ENCODE measurements around the gene MED12L. TPM values are rescaled to one million over a fixed set of nuclear protein-coding genes. Genes with fewer than 3 reads are reported as not detected.

Gene MED12L
- total RNA-seq, 2 experiments from 2014 or later, result 1.6 to 2.1 TPM

GRCh38 chr3:151362751-151363174 is 277.3 kb downstream of the MED12L start:
- no peaks in the 10 kb centered on the region for H3K27me3 Mint-ChIP-seq
- no peak overlapping the region for H3K27ac Mint-ChIP-seq
- no peaks in the 10 kb centered on the region for H3K4me1 Mint-ChIP-seq
- no peak overlapping the region for H3K4me3 Mint-ChIP-seq
- DNase-seq, result no peak
- H3K9me3 Mint-ChIP-seq, result no peaks in the 10 kb centered on the region
- no peaks in the 10 kb centered on the region for H3K36me3 Mint-ChIP-seq

GRCh38 chr3:151366993-151367392 is 281.5 kb downstream of the MED12L start:
- no peak for DNase-seq
- Mint-ChIP-seq H3K4me3 (no peak overlapping the region), H3K27ac (no peak overlapping the region), H3K36me3 (no peaks in the 10 kb centered on the region), H3K4me1 (no peaks in the 10 kb centered on the region), H3K27me3 (no peaks in the 10 kb centered on the region), H3K9me3 (no peaks in the 10 kb centered on the region)

GRCh38 chr3:151367448-151367847 is 282.0 kb downstream of the MED12L start:
- Mint-ChIP-seq H3K27ac (no peak overlapping the region), H3K27me3 (no peaks in the 10 kb centered on the region), H3K4me1 (no peaks in the 10 kb centered on the region), H3K9me3 (no peaks in the 10 kb centered on the region), H3K36me3 (no peaks in the 10 kb centered on the region), H3K4me3 (no peak overlapping the region)
- DNase-seq, result no peak

- no peak overlapping the region for H3K4me3 Mint-ChIP-seq
- no peaks in the 10 kb centered on the region for H3K4me1 Mint-ChIP-seq
- no peaks in the 10 kb centered on the region for H3K9me3 Mint-ChIP-seq
- no peaks in the 10 kb centered on the region for H3K27me3 Mint-ChIP-seq
- no peak for DNase-seq
- no peak overlapping the region for H3K27ac Mint-ChIP-seq
- H3K36me3 Mint-ChIP-seq, result no peaks in the 10 kb centered on the region
Observed at GRCh38 chr3:151371526-151371925, 286.1 kb downstream of the MED12L start.

GRCh38 chr3:151372063-151372820 is 286.8 kb downstream of the MED12L start:
- Mint-ChIP-seq H3K4me3 (no peak overlapping the region), H3K27me3 (no peaks in the 10 kb centered on the region), H3K27ac (no peak overlapping the region), H3K36me3 (no peaks in the 10 kb centered on the region), H3K4me1 (no peaks in the 10 kb centered on the region), H3K9me3 (no peaks in the 10 kb centered on the region)
- no peak for DNase-seq

GRCh38 chr3:151377768-151378385 is 292.4 kb downstream of the MED12L start:
- Mint-ChIP-seq H3K4me3 (no peak overlapping the region), H3K4me1 (no peaks in the 10 kb centered on the region), H3K9me3 (no peaks in the 10 kb centered on the region), H3K36me3 (no peaks in the 10 kb centered on the region), H3K27ac (no peak overlapping the region), H3K27me3 (no peaks in the 10 kb centered on the region)
- DNase-seq, result no peak

GRCh38 chr3:151379083-151379734 is 293.7 kb downstream of the MED12L start:
- Mint-ChIP-seq H3K4me3 (no peak overlapping the region), H3K36me3 (no peaks in the 10 kb centered on the region), H3K4me1 (no peaks in the 10 kb centered on the region), H3K27me3 (no peaks in the 10 kb centered on the region), H3K27ac (no peak overlapping the region), H3K9me3 (no peaks in the 10 kb centered on the region)
- DNase-seq, result peak; percentile 3

GRCh38 chr3:151382671-151383070 is 297.2 kb downstream of the MED12L start:
- no peaks in the 10 kb centered on the region for H3K4me1 Mint-ChIP-seq
- DNase-seq, result no peak
- no peaks in the 10 kb centered on the region for H3K36me3 Mint-ChIP-seq
- H3K27me3 Mint-ChIP-seq, result no peaks in the 10 kb centered on the region
- H3K4me3 Mint-ChIP-seq, result no peak overlapping the region
- no peaks in the 10 kb centered on the region for H3K9me3 Mint-ChIP-seq
- no peak overlapping the region for H3K27ac Mint-ChIP-seq

- Mint-ChIP-seq H3K27ac (no peak overlapping the region), H3K4me3 (no peak overlapping the region), H3K9me3 (no peaks in the 10 kb centered on the region), H3K27me3 (no peaks in the 10 kb centered on the region), H3K4me1 (no peaks in the 10 kb centered on the region), H3K36me3 (no peaks in the 10 kb centered on the region)
- no peak for DNase-seq
Observed at GRCh38 chr3:151383111-151383510, 297.6 kb downstream of the MED12L start.

- Mint-ChIP-seq H3K4me1 (no peaks in the 10 kb centered on the region), H3K9me3 (no peaks in the 10 kb centered on the region), H3K27me3 (no peaks in the 10 kb centered on the region), H3K36me3 (no peaks in the 10 kb centered on the region), H3K27ac (no peak overlapping the region), H3K4me3 (no peak overlapping the region)
- no peak for DNase-seq
Observed at GRCh38 chr3:151383956-151384355, 298.5 kb downstream of the MED12L start.

GRCh38 chr3:151384741-151385174 is 299.3 kb downstream of the MED12L start, which contains the start of gene P2RY12:
P2RY12 (minus strand) TSS chr3:151384753; CDS start chr3:151338845, 45,908 bp downstream.
- H3K4me3 Mint-ChIP-seq, result no peak within 1 kb of the TSS
- H3K27ac Mint-ChIP-seq, result no peak within 1 kb of the TSS

GRCh38 chr3:151386056-151386455 is 300.6 kb downstream of the MED12L start:
- no peak for DNase-seq
- H3K4me1 Mint-ChIP-seq, result no peaks in the 10 kb centered on the region
- H3K4me3 Mint-ChIP-seq, result no peak overlapping the region
- H3K36me3 Mint-ChIP-seq, result no peaks in the 10 kb centered on the region
- no peaks in the 10 kb centered on the region for H3K9me3 Mint-ChIP-seq
- no peaks in the 10 kb centered on the region for H3K27me3 Mint-ChIP-seq
- no peak overlapping the region for H3K27ac Mint-ChIP-seq

More at GRCh38 chr3:151384741-151385174, 299.3 kb downstream of the MED12L start, which contains the start of gene P2RY12:
- no peak for DNase-seq
- Mint-ChIP-seq H3K9me3 (no peaks in the 10 kb centered on the region), H3K4me1 (no peaks in the 10 kb centered on the region), H3K36me3 (no peaks in the 10 kb centered on the region), H3K27me3 (no peaks in the 10 kb centered on the region)

- no peak for DNase-seq
- Mint-ChIP-seq H3K36me3 (no peaks in the 10 kb centered on the region), H3K27ac (no peak overlapping the region), H3K9me3 (no peaks in the 10 kb centered on the region), H3K27me3 (no peaks in the 10 kb centered on the region), H3K4me3 (no peak overlapping the region), H3K4me1 (no peaks in the 10 kb centered on the region)
Observed at GRCh38 chr3:151387432-151387831, 302.0 kb downstream of the MED12L start.

GRCh38 chr3:151387842-151388241 is 302.4 kb downstream of the MED12L start:
- DNase-seq, result no peak
- no peak overlapping the region for H3K27ac Mint-ChIP-seq
- H3K36me3 Mint-ChIP-seq, result peaks cover under 1% of the 10 kb centered on the region
- no peak overlapping the region for H3K4me3 Mint-ChIP-seq
- H3K4me1 Mint-ChIP-seq, result no peaks in the 10 kb centered on the region
- H3K9me3 Mint-ChIP-seq, result no peaks in the 10 kb centered on the region
- peaks cover under 1% of the 10 kb centered on the region for H3K27me3 Mint-ChIP-seq

GRCh38 chr3:151391720-151392119 is 306.3 kb downstream of the MED12L start:
- H3K9me3 Mint-ChIP-seq, result no peaks in the 10 kb centered on the region
- no peaks in the 10 kb centered on the region for H3K4me1 Mint-ChIP-seq
- DNase-seq, result no peak
- H3K27ac Mint-ChIP-seq, result no peak overlapping the region
- H3K4me3 Mint-ChIP-seq, result no peak overlapping the region
- peaks cover 4% of the 10 kb centered on the region for H3K27me3 Mint-ChIP-seq
- peaks cover 4% of the 10 kb centered on the region for H3K36me3 Mint-ChIP-seq
